Renal pelvis (tissue), 4 donors: Measurements from ENCODE around the gene MGMT. TPM values are rescaled to one million over a fixed set of nuclear protein-coding genes. Genes with fewer than 3 reads are reported as not detected.

Experiments used
- DNase-seq: peaks from one replicate; pipeline ENCODE4 v3.0.0-alpha.2; 2013
- polyA plus RNA-seq, 3 donors: library from polyadenylated mRNA; unstranded; fragments of 120-200 nt; gene quantifications; one replicate each; pipeline ENCODE4 v1.2.1, GENCODE V29; 2013; ENCODE audit not compliant: insufficient read length in 3 of 3

The MGMT gene
- polyA plus RNA-seq, 3 donors, result 14.1 to 24.1 (median 21.3) TPM

- DNase-seq, result no peak
Observed at GRCh38 chr10:129790715-129791446, 323.8 kb downstream of the MGMT start.

GRCh38 chr10:129792141-129792540, 325.1 kb downstream of the MGMT start:
- DNase-seq, result no peak

GRCh38 chr10:129792864-129793263, 325.8 kb downstream of the MGMT start:
- no peak for DNase-seq

- no peak for DNase-seq
Observed at GRCh38 chr10:129793479-129793878, 326.4 kb downstream of the MGMT start.

GRCh38 chr10:129793996-129794395, 327.0 kb downstream of the MGMT start:
- DNase-seq, result no peak

- DNase-seq, result no peak
Observed at GRCh38 chr10:129796710-129797420, 329.8 kb downstream of the MGMT start.

- DNase-seq, result no peak
Observed at GRCh38 chr10:129799942-129800341, 332.9 kb downstream of the MGMT start.

- no peak for DNase-seq
Observed at GRCh38 chr10:129800796-129801340, 333.8 kb downstream of the MGMT start.

- no peak for DNase-seq
Observed at GRCh38 chr10:129807211-129807610, 340.2 kb downstream of the MGMT start.

GRCh38 chr10:129808092-129808983, 341.3 kb downstream of the MGMT start:
- DNase-seq, result no peak

- no peak for DNase-seq
Observed at GRCh38 chr10:129809431-129809830, 342.4 kb downstream of the MGMT start.

- DNase-seq, result no peak
Observed at GRCh38 chr10:129809841-129810240, 342.8 kb downstream of the MGMT start.

GRCh38 chr10:129811208-129811607, 344.2 kb downstream of the MGMT start:
- DNase-seq, result no peak

GRCh38 chr10:129812398-129812797, 345.4 kb downstream of the MGMT start:
- no peak for DNase-seq

GRCh38 chr10:129814681-129815646, 347.9 kb downstream of the MGMT start:
- DNase-seq, result peak; percentile 10

- DNase-seq, result no peak
Observed at GRCh38 chr10:129815898-129816655, 349.0 kb downstream of the MGMT start.

- DNase-seq, result no peak
Observed at GRCh38 chr10:129816656-129817045, 349.6 kb downstream of the MGMT start.
